Hematopoietic multipotent progenitor cell treated with erythropoietin and hydrocortisone succinate and interleukin-3 and kit ligand, for 17 days (in vitro differentiated cells): ENCODE data around the gene PDZRN4.
"Not testable (repeated sequence)": the region's sequence is repeated elsewhere in the genome, so short reads cannot be mapped to it uniquely, and the experiment has no call there.

Experiments used
- DNase-seq: peaks from one replicate; pipeline ENCODE4 v3.0.0-alpha.2; 2015; ENCODE audit warnings: low spot score

PDZRN4 gene

DNA sequence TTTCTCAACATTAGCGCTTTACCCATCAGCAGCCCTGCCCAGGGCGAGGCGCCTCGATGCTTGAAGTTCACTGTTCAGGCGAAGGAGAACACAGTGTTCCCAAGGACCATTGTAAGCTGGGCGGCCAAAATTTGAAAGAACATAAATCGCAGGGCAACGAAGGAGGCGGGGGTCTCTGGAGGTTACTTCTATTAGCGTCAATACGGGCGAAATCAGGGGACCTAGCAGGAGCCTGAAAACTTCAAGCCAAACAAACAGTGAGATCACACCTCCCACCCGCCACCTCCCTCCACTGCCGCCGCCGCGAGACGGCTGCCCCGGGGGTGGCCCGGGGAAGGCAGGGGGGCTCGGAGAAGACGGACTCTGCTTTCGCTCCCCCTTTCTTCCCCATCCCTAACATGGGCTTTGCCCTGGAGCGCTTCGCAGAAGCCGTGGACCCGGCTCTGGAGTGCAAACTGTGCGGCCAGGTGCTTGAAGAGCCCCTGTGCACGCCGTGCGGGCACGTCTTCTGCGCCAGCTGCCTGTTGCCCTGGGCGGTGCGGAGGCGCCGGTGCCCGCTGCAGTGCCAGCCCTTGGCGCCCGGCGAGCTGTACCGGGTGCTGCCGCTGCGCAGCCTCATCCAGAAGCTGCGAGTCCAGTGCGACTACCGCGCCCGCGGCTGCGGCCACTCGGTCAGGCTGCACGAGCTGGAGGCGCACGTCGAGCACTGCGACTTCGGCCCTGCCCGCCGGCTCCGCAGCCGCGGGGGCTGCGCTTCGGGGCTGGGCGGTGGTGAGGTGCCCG is at the start of gene PDZRN4:
PDZRN4 (plus strand) TSS at position 263 of the 783 bp plus-strand sequence.
- no peak for DNase-seq

DNA sequence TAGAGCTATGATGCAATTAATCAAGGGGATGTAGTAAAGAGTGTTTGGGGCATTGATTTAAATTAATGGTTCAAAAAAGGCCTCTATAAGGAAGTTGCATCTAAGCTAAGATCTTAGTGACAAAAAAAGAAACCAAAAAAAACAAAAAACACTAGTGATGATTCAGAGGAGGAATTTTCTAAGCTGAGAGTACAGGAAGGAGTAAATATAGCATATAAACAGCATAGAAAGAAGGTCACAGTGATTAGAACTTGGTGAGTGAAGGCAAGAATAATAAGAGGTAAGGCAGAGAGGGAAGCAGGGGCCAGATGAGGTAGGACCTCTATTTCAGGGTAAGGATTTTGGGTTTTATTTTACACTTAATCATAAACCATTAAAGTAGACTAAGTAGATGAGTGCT is 48.0 kb upstream of the PDZRN4 start:
- no peak for DNase-seq

DNA sequence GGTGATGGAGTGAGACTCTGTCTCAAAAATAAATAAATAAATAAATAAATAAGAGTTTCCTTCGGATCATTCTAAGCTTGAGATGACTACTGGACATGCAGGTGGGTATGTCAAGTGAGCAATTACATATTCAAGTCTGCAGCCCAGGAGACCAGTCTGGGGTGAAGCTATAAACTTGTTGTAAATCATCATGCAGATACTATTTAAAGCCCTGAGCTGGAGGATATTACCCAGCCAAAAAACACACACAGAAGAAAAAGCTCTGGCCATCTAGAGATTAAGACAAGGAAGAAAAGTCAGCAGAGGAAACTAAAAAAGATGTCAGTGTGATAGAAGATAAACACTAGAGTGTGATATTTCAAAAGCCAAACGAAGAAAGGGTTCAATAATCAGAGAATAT is 47.0 kb upstream of the PDZRN4 start:
- DNase-seq: no peak

DNA sequence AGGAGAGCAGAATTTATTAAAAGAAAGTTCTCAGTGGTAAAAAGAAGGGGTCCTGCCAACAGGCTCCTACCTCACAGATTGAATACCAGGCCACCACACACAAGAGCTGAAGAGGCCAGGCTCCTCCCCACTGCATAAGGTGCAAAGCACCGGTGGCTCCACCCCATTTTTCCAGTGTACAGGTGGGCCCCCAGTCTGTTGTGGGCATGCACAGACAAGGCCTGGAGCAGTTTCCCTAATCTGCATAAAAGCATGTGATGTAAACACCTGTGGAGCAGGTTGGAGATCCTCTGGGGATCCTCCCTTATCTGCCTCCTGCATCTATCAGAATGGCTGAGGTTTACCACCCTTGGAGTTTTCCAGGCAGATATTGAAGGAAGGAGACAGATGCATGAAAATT is 45.7 kb upstream of the PDZRN4 start:
- DNase-seq: no peak

DNA sequence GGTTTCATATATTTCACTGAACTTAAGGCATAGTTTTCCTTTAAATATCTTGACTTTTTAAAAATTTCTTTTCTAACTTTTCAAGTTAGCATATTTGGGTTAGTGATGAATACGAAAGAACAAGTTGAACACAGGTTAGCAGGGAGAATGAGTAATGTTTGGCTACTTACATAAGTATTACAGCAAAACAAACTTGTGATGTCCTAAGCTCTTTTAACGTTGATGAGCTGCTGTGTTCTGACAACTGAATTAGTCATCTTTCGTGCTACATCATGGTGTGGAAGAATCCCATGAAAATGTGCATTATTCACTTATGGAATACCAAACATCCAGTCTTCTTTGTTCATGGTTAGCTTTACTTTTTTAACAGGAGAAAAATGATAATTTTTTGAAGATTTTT is 36.3 kb upstream of the PDZRN4 start:
- no peak for DNase-seq

DNA sequence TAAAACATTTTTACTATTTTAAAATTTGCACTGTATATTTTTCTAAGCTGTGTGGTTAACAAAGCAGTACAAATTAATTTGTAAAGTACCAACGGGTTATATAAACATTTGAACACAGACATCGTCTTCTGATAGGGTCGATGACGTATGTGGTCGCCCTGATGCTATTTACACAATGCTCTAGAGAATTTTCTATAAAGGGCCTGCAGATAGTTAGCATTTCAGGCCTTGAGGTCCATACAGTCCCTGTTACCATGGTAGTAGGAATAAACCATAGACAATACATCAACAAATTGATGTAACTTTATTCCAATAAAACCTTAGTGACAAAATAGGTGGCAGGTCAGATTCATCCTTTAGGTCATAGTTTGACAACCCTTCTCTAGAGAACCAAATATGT is 25.7 kb upstream of the PDZRN4 start:
- no peak for DNase-seq

DNA sequence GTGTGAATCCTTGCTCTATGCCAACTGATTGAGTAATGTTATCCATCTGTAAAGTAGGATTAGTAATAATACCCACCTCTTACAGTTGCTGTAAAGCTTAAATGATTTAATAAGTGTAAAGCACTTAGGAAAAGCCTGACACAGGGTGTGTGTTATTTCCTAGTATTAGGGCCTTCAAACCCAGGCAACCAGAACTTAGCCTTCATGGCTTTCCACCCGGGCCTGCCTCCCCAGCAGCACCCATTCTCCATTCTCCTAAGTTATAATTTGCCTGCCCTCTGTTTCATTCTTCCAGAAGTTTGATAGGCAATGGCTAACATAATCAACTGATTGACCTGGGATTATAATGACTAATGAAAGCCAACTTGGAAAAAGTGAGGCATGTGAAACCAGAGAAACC is 20.4 kb upstream of the PDZRN4 start:
- no peak for DNase-seq

DNA sequence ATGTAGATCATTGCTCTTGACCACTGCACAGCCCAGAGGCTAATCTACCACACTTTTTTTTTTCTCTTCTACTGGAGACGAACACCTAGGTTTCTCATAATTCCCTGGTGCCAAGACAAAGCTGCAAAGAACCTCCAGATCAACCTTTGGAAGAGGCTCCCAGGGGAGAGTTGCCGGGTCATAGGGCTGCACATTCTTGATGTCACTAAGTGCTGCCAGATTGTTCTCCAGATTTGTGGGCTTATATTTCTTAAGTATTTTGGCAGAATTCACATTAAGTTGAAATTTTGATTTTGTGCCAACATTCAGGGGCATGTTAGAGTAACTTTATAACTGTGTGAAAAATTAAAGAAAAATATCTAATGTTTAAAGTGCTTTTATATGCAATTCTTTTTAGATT is 13.5 kb upstream of the PDZRN4 start:
- no peak for DNase-seq

DNA sequence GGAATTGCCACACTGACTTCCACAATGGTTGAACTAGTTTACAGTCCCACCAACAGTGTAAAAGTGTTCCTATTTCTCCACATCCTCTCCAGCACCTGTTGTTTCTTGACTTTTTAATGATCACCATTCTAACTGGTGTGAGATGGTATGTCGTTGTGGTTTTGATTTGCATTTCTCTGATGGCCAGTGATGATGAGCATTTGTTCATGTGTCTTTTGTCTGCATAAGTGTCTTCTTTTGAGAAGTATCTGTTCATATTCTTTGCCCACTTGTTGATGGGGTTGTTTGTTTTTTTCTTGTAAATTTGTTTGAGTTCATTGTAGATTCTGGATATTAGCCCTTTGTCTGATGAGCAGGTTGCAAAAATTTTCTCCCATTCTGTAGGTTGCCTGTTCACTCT is 8.6 kb upstream of the PDZRN4 start:
- not testable (repeated sequence) for DNase-seq

DNA sequence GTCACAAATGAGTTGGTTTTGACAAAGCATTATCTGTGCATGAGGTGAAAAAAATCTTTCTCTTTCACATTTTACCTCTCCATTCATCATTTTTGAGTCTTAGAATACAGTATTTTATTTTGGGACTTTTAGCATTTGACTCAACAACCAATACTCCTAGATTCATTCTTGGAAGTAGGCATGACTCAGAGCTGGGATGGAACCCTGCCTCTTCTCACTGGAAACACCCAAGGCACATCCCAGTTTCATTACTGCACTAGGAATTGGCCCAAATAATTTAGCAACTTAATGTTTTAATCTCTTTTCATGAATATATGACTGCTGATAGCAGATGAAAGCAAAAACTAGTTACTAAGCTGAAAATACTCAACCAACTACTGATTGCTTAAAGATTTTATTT is 3.3 kb upstream of the PDZRN4 start:
- DNase-seq: no peak

DNA sequence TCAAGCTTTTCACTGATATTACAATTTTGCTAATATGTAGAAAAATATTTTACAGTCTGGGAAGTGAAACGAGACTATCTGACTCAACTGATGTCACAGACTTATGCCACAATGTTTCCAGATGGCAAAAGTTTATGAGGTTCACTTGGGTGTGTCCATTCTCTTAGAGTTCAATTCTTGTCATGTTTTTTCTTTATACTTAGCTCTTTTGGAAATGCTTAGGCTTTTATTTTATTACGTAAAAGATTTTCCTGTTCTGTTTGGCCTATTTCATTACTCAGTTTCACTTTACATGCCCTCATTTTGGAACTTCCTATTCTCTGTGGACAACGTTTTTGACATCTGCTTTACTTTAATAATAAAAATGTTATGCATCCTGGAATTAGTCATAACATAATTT is 2.1 kb upstream of the PDZRN4 start:
- no peak for DNase-seq

DNA sequence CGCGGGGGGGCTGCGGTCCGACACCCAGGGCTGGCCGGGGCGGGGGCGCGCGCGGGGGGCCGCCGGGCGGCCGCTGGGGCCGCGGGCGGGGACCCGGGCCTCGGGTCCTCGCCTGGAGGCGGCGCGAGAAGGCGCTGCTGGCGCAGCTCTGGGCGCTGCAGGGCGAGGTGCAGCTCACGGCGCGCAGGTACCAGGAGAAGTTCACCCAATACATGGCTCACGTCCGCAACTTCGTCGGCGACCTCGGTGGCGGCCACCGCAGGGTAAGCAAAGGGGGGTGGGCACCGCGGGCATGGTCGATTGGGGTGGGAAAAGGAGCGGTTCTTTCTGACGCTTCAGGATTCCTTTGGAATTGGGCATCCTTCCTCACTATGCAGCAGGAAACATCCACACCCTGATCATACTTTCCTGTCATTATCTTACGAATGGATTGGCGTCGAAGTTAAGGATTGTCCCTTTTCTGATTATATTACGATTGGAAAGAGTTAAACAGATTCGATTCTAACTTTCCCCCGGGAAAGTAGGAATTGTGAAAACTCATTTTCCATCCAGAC is 798 bp downstream of the PDZRN4 start:
- no peak for DNase-seq

DNA sequence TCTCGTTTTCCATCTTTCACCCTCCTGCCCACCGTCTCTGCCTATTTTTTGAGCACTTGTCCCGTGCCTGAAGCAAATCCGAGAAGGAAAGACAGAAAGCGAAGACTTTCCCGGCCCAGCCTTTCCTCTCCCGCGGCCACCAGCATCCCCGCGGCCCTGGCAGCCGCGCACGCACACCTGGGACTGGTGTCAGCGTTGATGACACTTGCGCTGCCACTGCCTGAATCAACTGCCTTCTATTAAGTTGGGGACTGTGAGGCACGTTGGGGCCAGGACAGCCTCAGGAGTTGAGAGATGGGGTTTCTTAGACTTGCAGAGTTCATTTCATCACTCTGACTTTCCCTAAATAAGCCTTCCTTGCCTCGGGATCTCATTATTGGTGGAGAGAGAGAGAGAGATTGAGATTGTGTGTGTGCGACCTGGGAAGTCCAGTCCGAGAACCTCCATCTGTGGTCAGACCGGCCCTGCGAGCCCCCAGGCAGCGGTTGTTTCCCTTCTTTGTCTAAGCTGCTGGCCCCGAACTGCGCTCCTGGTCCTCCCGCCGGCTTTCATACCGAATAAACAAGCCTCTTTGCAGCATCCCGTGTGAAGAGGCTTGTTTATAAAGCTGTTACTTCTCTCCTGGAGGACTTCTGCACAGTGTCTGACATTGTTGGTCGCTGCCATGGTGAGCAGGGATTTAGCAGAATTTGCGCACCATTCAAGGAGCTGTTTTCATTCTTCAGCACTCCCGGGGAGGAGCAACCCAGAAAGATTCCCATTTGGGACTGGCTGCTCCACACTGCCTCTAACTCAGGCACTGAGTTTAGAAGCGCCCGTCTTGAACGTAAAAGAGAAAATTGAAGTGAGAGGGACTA is 1.5 kb downstream of the PDZRN4 start:
- DNase-seq: no peak

DNA sequence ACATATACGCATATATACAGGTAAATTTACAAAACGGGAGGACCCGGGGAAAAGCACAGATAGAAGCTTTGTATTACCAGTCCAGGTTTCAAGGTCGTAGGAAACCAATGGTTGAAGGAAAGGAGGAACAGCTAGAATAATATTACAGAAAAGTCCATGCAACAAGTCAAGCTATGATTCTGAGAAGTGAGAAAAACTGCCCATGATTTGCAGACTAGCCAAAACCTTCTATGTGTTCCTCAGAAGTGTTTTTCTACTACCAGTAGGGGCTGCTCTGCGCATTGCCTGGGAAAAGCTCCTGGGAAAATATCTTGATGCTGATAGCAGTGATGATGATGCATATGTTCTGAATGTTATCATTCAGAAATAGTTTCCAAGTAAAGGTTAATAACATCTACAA is 2.2 kb downstream of the PDZRN4 start:
- DNase-seq: no peak

DNA sequence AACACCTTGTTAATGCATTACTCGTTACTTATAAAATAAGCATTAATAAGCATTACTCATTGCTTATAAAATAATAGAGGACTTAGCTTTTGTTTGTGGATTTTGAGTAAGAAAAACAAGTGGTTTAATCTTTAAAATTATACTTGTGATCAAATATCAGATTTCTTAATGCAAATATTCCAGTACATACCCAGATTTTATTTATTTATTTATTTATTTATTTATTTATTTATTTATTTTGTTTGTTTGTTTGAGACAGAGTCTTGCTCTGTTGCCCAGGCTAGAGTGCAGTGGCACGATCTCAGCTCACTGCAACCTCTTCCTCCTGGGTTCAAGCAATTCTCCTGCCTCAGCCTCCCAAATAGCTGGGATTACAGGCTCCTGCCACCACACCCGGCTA is 3.4 kb downstream of the PDZRN4 start:
- not testable (repeated sequence) for DNase-seq

DNA sequence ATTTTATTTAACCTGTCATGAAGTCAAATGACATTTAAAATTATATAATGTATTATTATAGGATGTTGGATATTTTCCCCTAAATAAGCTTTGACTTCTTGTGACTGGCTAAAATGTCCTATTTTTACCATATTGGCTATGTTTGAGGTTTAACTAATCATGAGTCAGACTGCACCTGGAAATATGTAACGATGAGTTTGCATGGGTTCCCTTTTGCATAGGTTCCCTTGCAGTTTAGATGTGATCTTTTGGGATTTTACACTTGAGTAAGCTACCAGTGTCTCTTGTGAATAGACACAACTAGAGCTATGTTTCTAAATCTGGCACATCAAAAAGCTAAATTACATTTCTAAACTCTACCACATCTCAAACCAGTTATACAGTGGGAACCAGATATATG is 5.2 kb downstream of the PDZRN4 start:
- no peak for DNase-seq

DNA sequence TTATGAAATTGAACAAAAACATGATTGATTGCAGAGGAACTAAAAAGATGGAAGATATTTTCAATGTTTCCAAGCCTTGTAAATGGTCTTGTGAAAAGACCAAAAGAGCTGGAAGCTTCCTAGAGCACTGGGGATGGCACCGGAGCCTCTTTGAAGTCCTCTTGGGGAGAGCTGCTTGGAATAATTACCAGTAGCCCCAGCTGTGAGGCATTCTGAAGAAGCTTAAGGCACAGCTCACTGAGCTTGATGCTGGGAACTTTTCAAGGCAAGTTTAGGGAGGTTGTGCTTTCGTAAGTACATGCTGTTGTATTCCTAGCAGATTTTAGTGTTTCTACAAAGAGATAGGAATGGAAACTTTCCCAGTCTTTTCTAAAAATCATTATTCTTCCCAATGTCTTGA is 13.9 kb downstream of the PDZRN4 start:
- no peak for DNase-seq

DNA sequence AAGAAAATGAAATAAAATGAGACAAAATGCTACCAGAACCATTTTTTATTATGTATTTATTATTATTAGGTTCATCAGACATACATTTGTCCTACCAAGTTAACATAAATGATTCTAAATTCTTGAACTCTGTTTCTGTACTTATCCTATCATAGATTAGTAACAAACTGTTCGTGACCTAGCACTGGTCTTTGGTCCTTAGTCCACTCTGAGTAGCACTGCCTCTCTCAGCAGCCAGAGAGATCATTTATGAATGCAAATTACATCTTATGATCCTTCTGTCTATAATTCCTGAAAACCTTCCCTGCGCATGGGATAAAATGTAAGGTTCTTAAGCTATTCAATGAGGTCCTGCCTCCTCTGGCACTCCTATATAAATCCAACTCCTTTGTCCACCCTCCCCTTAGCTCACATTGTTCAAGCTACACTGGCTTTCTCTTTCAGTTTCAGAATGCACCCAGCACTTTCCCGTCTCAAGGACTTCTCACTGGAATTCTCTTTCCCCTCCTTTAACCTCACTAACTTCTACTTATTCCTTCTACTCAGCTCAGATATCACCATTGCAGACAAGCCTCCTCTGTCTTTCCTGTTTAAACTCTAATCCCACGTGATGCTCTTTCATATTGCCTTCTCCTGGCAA is 17.1 kb downstream of the PDZRN4 start:
- no peak for DNase-seq

DNA sequence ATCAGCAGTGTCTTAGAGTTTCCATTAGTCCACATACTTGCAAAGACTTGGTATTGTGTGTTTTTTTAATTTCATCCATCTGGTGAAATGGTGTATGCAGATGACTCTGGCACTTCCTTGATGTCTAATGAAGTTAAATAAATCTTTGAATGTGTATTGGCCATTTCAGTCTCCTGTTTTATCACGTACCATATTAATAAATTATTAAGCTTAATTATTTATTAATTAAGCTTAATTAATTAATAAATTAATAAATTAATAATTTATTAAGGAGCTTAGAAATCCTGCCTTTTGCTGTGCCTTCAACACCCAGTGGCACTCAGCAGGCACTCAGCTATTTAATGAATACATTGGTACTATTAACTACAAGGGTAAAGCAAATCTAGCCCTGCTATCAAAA is 18.2 kb downstream of the PDZRN4 start:
- DNase-seq: no peak

DNA sequence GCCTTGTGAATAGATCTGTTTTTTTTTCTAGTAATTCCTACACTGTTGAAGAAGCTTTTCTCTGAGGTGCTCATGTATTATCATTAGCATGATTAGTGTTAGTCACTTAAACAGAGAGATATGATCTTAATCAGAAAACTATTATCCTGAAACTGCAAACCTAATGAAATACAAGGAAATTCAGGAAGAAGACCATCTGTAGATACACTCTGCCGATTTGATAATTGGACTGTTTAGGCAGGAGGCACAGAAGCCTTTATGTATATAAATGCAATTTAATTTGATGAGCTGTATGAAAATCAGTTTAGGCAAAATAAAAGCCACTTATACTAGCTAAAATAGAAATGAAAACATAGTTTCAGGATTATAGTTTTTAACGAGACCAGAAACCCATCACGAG is 23.3 kb downstream of the PDZRN4 start:
- no peak for DNase-seq

DNA sequence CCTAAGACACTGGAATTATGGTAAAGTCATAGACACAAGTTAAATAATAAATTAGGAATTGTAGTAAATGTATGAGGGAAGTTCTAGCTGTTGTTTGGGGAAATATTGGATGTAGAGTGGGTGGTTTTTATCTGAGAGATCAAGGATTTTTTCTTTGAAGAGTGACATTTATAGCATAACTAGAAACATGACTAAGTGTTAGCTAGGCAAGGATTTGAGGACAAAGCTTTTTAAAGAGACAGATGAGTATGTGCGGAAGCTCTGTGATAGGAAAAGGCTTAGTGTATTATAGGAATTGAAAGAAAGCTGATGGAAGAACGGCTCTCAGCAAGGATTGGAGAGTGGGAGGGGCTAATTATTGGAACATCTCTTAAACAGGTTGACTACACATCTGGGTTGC is 24.5 kb downstream of the PDZRN4 start:
- no peak for DNase-seq

DNA sequence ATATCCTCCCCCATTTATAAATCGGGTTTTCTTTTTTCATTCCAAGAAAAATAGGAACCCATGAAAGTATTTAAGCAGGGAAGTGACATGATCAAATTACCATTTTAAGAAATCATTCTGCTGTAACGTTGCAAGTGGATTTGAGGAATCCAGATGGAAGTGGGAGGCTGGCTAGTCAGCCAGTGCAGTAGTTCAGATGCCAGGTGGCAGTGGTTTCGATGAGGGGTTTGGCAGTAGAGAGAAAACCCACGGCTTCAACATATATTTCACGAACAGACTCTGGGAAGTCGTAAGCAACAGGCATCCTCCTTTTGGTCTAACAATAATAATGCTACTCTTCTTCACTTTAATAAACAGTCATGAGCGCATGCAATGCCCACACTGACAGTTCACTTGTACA is 25.0 kb downstream of the PDZRN4 start:
- no peak for DNase-seq

DNA sequence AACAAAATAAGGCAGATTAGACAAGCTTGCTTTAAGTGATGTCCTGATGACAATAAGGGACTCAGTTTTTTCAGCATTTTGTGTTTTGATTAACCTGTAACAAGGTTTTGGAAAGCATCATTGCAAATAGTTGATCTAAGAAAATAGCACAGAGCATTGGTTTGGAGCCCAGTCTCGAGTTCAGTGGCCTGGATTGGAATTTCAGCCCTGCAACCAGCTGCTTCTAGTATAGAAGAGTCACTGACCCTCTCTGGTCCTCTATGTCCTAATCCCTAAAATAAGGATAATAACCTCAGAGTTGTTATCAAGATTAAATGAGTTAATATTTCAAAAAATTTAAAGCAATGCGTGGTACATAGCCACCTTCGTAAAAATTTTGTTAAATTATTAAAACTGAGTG is 25.5 kb downstream of the PDZRN4 start:
- DNase-seq: no peak
